Breast epithelium (tissue), 3 donors: ENCODE measurements around the gene COLEC11.
"Not testable (repeated sequence)": the region's sequence is repeated elsewhere in the genome, so short reads cannot be mapped to it uniquely, and the experiment has no call there.

Experiments
- POLR2A ChIP-seq: fragments of 450-650 bp; IDR thresholded peaks from one replicate; pipeline ENCODE4 v1.6.1; 2016; ENCODE audit warnings: antibody characterized with exemption, mild to moderate bottlenecking, moderate library complexity
- TF ChIP-seq, protein P1 (sequence below), 3 donors: fragments of 450-650 bp; IDR thresholded peaks; one replicate each; pipeline ENCODE4 v1.5.1; 2016 to 2017; ENCODE audit warnings: antibody characterized with exemption in 3 of 3, mild to moderate bottlenecking in 3 of 3, moderate library complexity in 3 of 3

DNA sequence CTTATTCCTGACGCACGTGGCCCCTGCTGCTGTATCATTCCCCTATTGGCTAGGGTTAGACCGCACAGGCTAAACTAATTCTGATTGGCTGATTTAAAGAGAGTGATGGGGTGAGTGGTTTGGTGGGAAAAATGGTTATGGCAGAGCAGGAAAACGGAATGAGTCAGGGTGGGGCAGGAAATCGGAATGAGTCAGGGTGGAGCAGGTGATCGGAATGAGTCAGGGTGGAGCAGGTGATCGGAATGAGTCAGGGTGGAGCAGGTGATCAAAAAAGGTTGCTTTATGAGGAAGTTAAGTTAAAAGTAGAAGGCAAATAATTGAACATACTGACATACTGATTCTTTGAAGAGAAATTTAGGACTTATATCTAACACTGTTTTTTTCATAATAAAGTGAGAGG is 65.7 kb downstream of the COLEC11 start:
- TF ChIP-seq, protein P1, sequence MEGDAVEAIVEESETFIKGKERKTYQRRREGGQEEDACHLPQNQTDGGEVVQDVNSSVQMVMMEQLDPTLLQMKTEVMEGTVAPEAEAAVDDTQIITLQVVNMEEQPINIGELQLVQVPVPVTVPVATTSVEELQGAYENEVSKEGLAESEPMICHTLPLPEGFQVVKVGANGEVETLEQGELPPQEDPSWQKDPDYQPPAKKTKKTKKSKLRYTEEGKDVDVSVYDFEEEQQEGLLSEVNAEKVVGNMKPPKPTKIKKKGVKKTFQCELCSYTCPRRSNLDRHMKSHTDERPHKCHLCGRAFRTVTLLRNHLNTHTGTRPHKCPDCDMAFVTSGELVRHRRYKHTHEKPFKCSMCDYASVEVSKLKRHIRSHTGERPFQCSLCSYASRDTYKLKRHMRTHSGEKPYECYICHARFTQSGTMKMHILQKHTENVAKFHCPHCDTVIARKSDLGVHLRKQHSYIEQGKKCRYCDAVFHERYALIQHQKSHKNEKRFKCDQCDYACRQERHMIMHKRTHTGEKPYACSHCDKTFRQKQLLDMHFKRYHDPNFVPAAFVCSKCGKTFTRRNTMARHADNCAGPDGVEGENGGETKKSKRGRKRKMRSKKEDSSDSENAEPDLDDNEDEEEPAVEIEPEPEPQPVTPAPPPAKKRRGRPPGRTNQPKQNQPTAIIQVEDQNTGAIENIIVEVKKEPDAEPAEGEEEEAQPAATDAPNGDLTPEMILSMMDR (IDR thresholded peaks at IDR 0.05), result not testable (repeated sequence)
- TF ChIP-seq POLR2A, result not testable (repeated sequence)
